Activated B cell treated with CpG ODN at 0.5 μM for 24 hours (primary cell): ENCODE measurements around the gene PLSCR3. TPM values are rescaled to one million over a fixed set of nuclear protein-coding genes. Genes with fewer than 3 reads are reported as not detected.

Experiments
- ATAC-seq: fragments of 200-7000 bp; cut with Tn5 transposase; one replicate; pipeline ENCODE4 v1.10.0; 2021; ENCODE audit warnings: low read depth, mild to moderate bottlenecking, moderate library complexity
- CTCF ChIA-PET: fragments of 350-600 bp; sonication (Branson Sonifier 250); formaldehyde crosslinking; loops from one replicate; lab custom pipeline; 2021; ENCODE audit warnings: antibody characterized with exemption; lab: Charles Lee
- POLR2A ChIA-PET: fragments of 350-600 bp; sonication (Branson Sonifier 250); formaldehyde crosslinking; loops from one replicate; lab custom pipeline; 2021; ENCODE audit warnings: antibody characterized with exemption; lab: Charles Lee
- DNase-seq: peaks from one replicate; pipeline ENCODE4 v3.0.0; 2022
- H3K27ac Mint-ChIP-seq: one replicate; pipeline ENCODE4 v1.8.0; 2020; ENCODE audit warnings: mixed read lengths
- H3K27me3 Mint-ChIP-seq: one replicate; pipeline ENCODE4 v1.8.0; 2021; ENCODE audit warnings: mixed read lengths
- H3K36me3 Mint-ChIP-seq: one replicate; pipeline ENCODE4 v1.8.0; 2021; ENCODE audit warnings: low read depth, mixed read lengths
- H3K4me1 Mint-ChIP-seq: one replicate; pipeline ENCODE4 v1.8.0; 2021; ENCODE audit warnings: mixed read lengths
- H3K4me3 Mint-ChIP-seq: one replicate; pipeline ENCODE4 v1.8.0; 2020; ENCODE audit warnings: mild to moderate bottlenecking, mixed read lengths
- H3K9me3 Mint-ChIP-seq: one replicate; pipeline ENCODE4 v1.8.0; 2020; ENCODE audit warnings: mixed read lengths
- intact Hi-C: fragments of 100-400 bp; cut with micrococcal nuclease; formaldehyde crosslinking; loops from one replicate; pipeline ENCODE4 v1.15.1; 2024
- total RNA-seq: library from RNA; stranded (reverse); gene quantifications from 2 replicates; pipeline ENCODE4 v1.2.3, GENCODE V29; 2022
- TF ChIP-seq, protein P1 (sequence below): fragments of 200-600 bp; IDR thresholded peaks from one replicate; pipeline ENCODE4 v1.8.0; 2022; ENCODE audit warnings: antibody characterized with exemption, mild to moderate bottlenecking

The PLSCR3 gene
- total RNA-seq, 1 donor from 2014 or later, result 35.2 TPM

DNA sequence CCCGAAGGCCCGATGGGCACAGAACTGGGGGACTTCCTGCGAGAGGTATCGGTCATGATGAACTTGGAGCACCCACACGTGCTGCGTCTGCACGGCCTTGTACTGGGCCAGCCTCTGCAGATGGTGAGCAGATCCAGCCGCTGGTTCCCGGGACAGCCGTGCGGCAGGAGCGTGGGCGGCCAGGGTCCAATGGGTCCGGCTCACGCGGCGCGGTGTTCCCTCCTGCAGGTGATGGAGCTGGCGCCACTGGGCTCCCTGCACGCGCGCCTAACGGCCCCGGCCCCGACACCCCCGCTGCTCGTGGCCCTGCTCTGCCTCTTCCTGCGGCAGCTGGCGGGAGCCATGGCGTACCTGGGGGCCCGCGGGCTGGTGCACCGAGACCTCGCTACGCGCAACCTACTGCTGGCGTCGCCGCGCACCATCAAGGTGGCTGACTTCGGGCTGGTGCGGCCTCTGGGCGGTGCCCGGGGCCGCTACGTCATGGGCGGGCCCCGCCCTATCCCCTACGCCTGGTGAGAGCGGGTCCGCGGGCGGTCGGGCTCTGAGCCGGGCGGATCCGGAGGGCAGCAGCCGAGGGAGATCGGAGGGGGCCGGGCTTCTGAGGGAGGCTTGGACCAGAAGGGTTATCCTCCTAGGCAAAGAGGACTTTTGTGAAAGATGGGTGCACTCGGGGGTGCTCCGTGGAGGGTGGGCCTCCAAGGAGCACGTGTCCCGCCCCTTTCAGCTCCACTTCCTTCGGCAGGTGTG is 10.4 kb downstream of the PLSCR3 start:
- peak; percentile 82 for DNase-seq
- H3K9me3 Mint-ChIP-seq, result peaks cover 4% of the 10 kb centered on the region
- TF ChIP-seq, protein P1, sequence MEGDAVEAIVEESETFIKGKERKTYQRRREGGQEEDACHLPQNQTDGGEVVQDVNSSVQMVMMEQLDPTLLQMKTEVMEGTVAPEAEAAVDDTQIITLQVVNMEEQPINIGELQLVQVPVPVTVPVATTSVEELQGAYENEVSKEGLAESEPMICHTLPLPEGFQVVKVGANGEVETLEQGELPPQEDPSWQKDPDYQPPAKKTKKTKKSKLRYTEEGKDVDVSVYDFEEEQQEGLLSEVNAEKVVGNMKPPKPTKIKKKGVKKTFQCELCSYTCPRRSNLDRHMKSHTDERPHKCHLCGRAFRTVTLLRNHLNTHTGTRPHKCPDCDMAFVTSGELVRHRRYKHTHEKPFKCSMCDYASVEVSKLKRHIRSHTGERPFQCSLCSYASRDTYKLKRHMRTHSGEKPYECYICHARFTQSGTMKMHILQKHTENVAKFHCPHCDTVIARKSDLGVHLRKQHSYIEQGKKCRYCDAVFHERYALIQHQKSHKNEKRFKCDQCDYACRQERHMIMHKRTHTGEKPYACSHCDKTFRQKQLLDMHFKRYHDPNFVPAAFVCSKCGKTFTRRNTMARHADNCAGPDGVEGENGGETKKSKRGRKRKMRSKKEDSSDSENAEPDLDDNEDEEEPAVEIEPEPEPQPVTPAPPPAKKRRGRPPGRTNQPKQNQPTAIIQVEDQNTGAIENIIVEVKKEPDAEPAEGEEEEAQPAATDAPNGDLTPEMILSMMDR, result no peak
- peak overlapping the region; percentile 80 for H3K27ac Mint-ChIP-seq
- ChIA-PET POLR2A (interaction anchor here (0.6 to 2.0 kb wide), 15 partner anchors 10 to 304 kb away, joined by 3 to 27 read pairs (median 4); partner anchors contain the start of genes ACAP1, MPDU1, NEURL4 and PLSCR3), CTCF (interaction anchor here (1.4 kb wide), 1 partner anchor 28 kb away, joined by 4 read pairs; the partner anchor contains the start of gene TMEM95)
- peaks cover 5% of the 10 kb centered on the region for H3K36me3 Mint-ChIP-seq
- ATAC-seq, result peak; percentile 98
- H3K4me3 Mint-ChIP-seq, result peak overlapping the region; percentile 86
- peaks cover 29% of the 10 kb centered on the region for H3K27me3 Mint-ChIP-seq
- intact Hi-C loops, result loop anchor here (1.0 to 2.0 kb wide), 5 partner anchors 10 to 100 kb away; partner anchors contain the start of genes PLSCR3, POLR2A, TMEM102 and TMEM256
- peaks cover 10% of the 10 kb centered on the region for H3K4me1 Mint-ChIP-seq

GRCh38 chr17:7383371-7383741 is 11.0 kb downstream of the PLSCR3 start:
- DNase-seq (no peak), ATAC-seq (no peak)
- Mint-ChIP-seq H3K36me3 (peaks cover 2% of the 10 kb centered on the region), H3K9me3 (peaks cover 4% of the 10 kb centered on the region), H3K4me3 (no peak overlapping the region), H3K27me3 (peaks cover 29% of the 10 kb centered on the region), H3K27ac (no peak overlapping the region), H3K4me1 (peaks cover 10% of the 10 kb centered on the region)
- TF ChIP-seq, protein P1, result no peak
- ChIA-PET POLR2A (interaction anchor here (1.0 to 2.0 kb wide), 9 partner anchors 11 to 200 kb away, joined by 3 to 27 read pairs (median 4); partner anchors contain the start of genes ACAP1, MPDU1, PLSCR3 and POLR2A), CTCF (interaction anchor here (1.4 kb wide), 1 partner anchor 28 kb away, joined by 4 read pairs; the partner anchor contains the start of gene TMEM95)
- intact Hi-C loops, result no loop called here

DNA sequence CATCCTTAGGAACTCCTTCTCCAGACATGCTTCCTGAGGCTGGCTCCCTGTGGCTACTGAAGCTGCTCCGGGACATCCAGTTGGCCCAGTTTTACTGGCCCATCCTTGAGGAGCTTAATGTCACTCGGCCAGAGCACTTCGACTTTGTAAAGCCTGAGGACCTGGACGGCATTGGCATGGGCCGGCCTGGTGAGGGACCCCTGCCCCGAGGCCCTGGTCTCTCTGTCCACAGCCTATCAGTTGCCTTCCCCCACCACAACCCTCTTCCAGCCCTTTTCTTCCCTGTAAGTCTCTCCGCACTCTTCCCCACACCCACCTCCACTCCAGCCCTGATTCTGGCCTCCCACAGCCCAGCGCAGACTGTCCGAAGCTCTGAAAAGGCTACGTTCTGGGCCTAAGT is 11.4 kb downstream of the PLSCR3 start:
- TF ChIP-seq, protein P1, result no peak
- intact Hi-C loops, result no loop called here
- H3K9me3 Mint-ChIP-seq, result peaks cover 4% of the 10 kb centered on the region
- no peak for DNase-seq
- H3K4me3 Mint-ChIP-seq, result no peak overlapping the region
- H3K27ac Mint-ChIP-seq, result no peak overlapping the region
- H3K36me3 Mint-ChIP-seq, result peaks cover 2% of the 10 kb centered on the region
- H3K27me3 Mint-ChIP-seq, result peaks cover 29% of the 10 kb centered on the region
- peaks cover 10% of the 10 kb centered on the region for H3K4me1 Mint-ChIP-seq
- CTCF ChIA-PET, result no interaction called here
- no peak for ATAC-seq
- POLR2A ChIA-PET, result interaction anchor here (1.0 to 1.9 kb wide), 3 partner anchors 11 to 53 kb away, joined by 3 to 7 read pairs (median 4); partner anchors contain the start of genes ACAP1, PLSCR3 and TMEM102

DNA sequence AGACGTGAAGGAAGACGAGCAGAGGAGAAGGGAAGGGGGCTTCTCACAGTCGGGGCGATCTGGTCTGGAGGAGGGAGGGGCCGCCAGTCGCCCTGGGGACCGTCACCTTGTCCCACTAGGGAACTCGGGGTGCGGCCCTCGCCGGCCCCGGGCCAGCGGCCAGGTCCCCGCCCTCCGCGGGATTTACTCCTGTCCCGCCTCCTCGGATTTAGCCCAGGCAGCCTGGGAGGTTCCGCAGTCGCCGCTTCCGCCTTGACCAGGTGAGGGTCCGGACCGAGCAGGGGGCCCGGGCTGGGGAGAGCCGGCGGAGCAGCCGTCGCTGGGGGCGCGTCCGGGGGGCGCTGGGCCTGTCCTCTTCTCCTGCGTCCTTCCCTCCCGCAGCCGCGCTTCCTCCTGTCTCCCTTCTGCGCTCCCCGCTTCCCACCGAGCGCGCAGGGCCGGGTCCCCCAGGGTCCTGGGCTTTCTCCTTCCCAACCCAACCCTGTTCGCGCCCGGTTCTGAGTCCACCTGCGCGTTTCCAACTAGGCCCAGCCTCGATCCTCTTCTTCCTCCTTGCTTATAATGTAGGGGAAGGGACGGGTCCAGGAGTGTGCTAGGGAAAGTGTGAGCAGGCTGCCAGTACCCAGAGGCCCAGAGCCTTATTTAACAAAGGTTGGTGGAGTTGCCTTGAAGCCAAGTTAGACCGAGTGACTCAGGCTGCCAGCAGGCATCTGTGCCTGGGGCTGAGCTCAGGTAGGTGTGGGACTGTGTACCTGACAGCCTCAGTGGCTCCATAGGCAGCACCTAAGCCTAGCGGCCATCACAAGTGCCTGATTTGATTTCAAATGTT is 13.3 kb downstream of the PLSCR3 start, which contains the start of gene TNK1:
Gene TNK1 (plus strand): TSS at position 235 of the 829 bp plus-strand sequence. CDS start 1,838 bp downstream, outside the sequence.
- H3K4me1 Mint-ChIP-seq, result peaks cover 10% of the 10 kb centered on the region
- no peaks in the 10 kb centered on the region for H3K36me3 Mint-ChIP-seq
- intact Hi-C loops, result no loop called here
- POLR2A ChIA-PET, result no interaction called here
- DNase-seq (no peak), ATAC-seq (no peak)
- TF ChIP-seq, protein P1, result no peak
- peaks cover 4% of the 10 kb centered on the region for H3K9me3 Mint-ChIP-seq
- CTCF ChIA-PET, result no interaction called here
- no peak within 1 kb of the TSS for H3K27ac Mint-ChIP-seq
- peaks cover 32% of the 10 kb centered on the region for H3K27me3 Mint-ChIP-seq
- H3K4me3 Mint-ChIP-seq, result no peak within 1 kb of the TSS
